HEK293 (cell line): Measurements from ENCODE around the gene SLC22A4.

Experiments used
- CTCF ChIA-PET: fragments of 350-600 bp; formaldehyde crosslinking; extraction: SDS; loops from one replicate; lab custom pipeline; 2021; ENCODE audit warnings: antibody characterized with exemption; lab: Yijun Ruan, JAX
- POLR2A ChIA-PET: fragments of 300-600 bp; formaldehyde crosslinking; extraction: SDS; loops from one replicate; lab custom pipeline; 2020; ENCODE audit warnings: antibody characterized with exemption, inconsistent platforms; lab: Yijun Ruan, JAX
- H3K27ac ChIP-seq: fragments of 200-500 bp; sonication (Bioruptor generic); 2 replicates; pipeline ENCODE4 v1.5.1; 2014; ENCODE audit warnings: low read depth, low read length, control low read depth, inconsistent platforms; ENCODE audit errors: extremely low read depth
- H3K36me3 ChIP-seq, 2 experiments: fragments of 200-500 bp in 1 of 2; sonication (Bioruptor generic) in 1 of 2; 1 replicate in 1 of 2; 2 replicates in 1 of 2; pipeline ENCODE4 v1.5.1; 2014 to 2017; ENCODE audit warnings: inconsistent platforms in 2 of 2, low read length in 2 of 2; ENCODE audit not compliant: control insufficient read depth in 2 of 2, insufficient read depth in 1 of 2
- H3K4me1 ChIP-seq: fragments of 200-500 bp; sonication (Bioruptor generic); 2 replicates; pipeline ENCODE4 v1.5.1; 2014; ENCODE audit warnings: mild to moderate bottlenecking, low read length, inconsistent platforms; ENCODE audit not compliant: control insufficient read depth, insufficient read depth
- H3K4me3 ChIP-seq: 2 replicates; pipeline ENCODE4 v1.5.1; 2011; ENCODE audit warnings: low read depth, mild to moderate bottlenecking, control low read depth, low read length, moderate library complexity
- H3K9me3 ChIP-seq: fragments of 200-500 bp; sonication (Bioruptor generic); 2 replicates; pipeline ENCODE4 v1.5.1; 2014; ENCODE audit warnings: low read depth, low read length, inconsistent platforms; ENCODE audit not compliant: control insufficient read depth, insufficient read depth
- HOXD13 ChIP-seq: sonication (generic); formaldehyde crosslinking; IDR thresholded peaks from 2 replicates; pipeline ENCODE4 v1.8.0; 2022; ENCODE audit warnings: missing genetic modification reagents, borderline replicate concordance
- INSM2 ChIP-seq: fragments of 450-650 bp; formaldehyde crosslinking; IDR thresholded peaks from 2 replicates; pipeline ENCODE4 v1.5.1; 2016; ENCODE audit warnings: missing biosample characterization, missing genetic modification characterization
- PRDM4 ChIP-seq: fragments of 450-650 bp; formaldehyde crosslinking; IDR thresholded peaks from 2 replicates; pipeline ENCODE4 v1.5.1; 2017; ENCODE audit warnings: missing biosample characterization, missing genetic modification characterization
- SALL2 ChIP-seq: fragments of 450-650 bp; formaldehyde crosslinking; IDR thresholded peaks from 2 replicates; pipeline ENCODE4 v1.5.0; 2017; ENCODE audit warnings: missing biosample characterization, mild to moderate bottlenecking, missing genetic modification characterization, borderline replicate concordance
- SCRT2 ChIP-seq: fragments of 450-650 bp; formaldehyde crosslinking; IDR thresholded peaks from 2 replicates; pipeline ENCODE4 v1.5.1; 2016; ENCODE audit warnings: missing biosample characterization, missing genetic modification characterization
- ZBTB49 ChIP-seq: fragments of 450-650 bp; formaldehyde crosslinking; IDR thresholded peaks from 2 replicates; pipeline ENCODE4 v1.5.1; 2016; ENCODE audit warnings: missing biosample characterization, missing genetic modification characterization, low read depth
- ZNF174 ChIP-seq: fragments of 450-650 bp; formaldehyde crosslinking; IDR thresholded peaks from 2 replicates; pipeline ENCODE4 v1.5.0; 2017; ENCODE audit warnings: missing biosample characterization, mild to moderate bottlenecking, missing genetic modification characterization
- ZNF2 ChIP-seq: fragments of 450-650 bp; formaldehyde crosslinking; IDR thresholded peaks from 2 replicates; pipeline ENCODE4 v1.5.1; 2016; ENCODE audit warnings: missing biosample characterization, missing genetic modification characterization
- ZNF23 ChIP-seq: fragments of 450-650 bp; formaldehyde crosslinking; IDR thresholded peaks from 2 replicates; pipeline ENCODE4 v1.5.1; 2016; ENCODE audit warnings: missing biosample characterization, missing genetic modification characterization, borderline replicate concordance
- ZNF521 ChIP-seq: fragments of 450-650 bp; formaldehyde crosslinking; IDR thresholded peaks from 2 replicates; pipeline ENCODE4 v1.5.1; 2017; ENCODE audit warnings: missing biosample characterization, mild to moderate bottlenecking, missing genetic modification characterization
- ZNF544 ChIP-seq: fragments of 450-650 bp; formaldehyde crosslinking; IDR thresholded peaks from 2 replicates; pipeline ENCODE4 v1.5.0; 2017; ENCODE audit warnings: missing biosample characterization, missing genetic modification characterization
- ZNF692 ChIP-seq: fragments of 450-650 bp; formaldehyde crosslinking; IDR thresholded peaks from 2 replicates; pipeline ENCODE4 v1.5.1; 2016; ENCODE audit warnings: missing biosample characterization, missing genetic modification characterization
- ZNF747 ChIP-seq: fragments of 450-650 bp; formaldehyde crosslinking; IDR thresholded peaks from 2 replicates; pipeline ENCODE4 v1.5.1; 2016; ENCODE audit warnings: missing biosample characterization, missing genetic modification characterization

The SLC22A4 gene

GRCh38 chr5:132387640-132388117 lies 93.5 kb downstream of the SLC22A4 start (continued):
- no peak for TF ChIP-seq ZNF2 (tag by site-specific recombination)

GRCh38 chr5:132388244-132389050 lies 94.3 kb downstream of the SLC22A4 start:
- H3K27ac ChIP-seq, result no peak overlapping the region
- peaks cover 0 to 87% of the 10 kb centered on the region in 2 experiments; a peak in 1 of 3 replicates for H3K36me3 ChIP-seq
- ChIA-PET CTCF (interaction anchor here (0.6 to 7.6 kb wide), 7 partner anchors 17 to 433 kb away, joined by 3 to 140 read pairs (median 3); no protein-coding TSS in a partner anchor), POLR2A (interaction anchor here (0.8 to 1.3 kb wide), 4 partner anchors 94 to 163 kb away, joined by 3 to 5 read pairs (median 4); partner anchors contain the start of gene SLC22A4)
- H3K4me3 ChIP-seq, result no peak overlapping the region
- no peaks in the 10 kb centered on the region for H3K9me3 ChIP-seq
- H3K4me1 ChIP-seq, result no peaks in the 10 kb centered on the region
- TF ChIP-seq INSM2 (no peak), HOXD13 (CRISPR knock-in tag) (no peak), ZNF174 (no peak), SCRT2 (tag by site-specific recombination) (no peak), ZNF23 (no peak), ZNF692 (no peak), ZNF544 (tag by site-specific recombination) (no peak), ZNF747 (no peak)

GRCh38 chr5:132389051-132389331 lies 94.8 kb downstream of the SLC22A4 start:
- Histone ChIP-seq H3K9me3 (no peaks in the 10 kb centered on the region), H3K27ac (no peak overlapping the region), H3K4me3 (no peak overlapping the region), H3K36me3 (peaks cover 0 to 89% of the 10 kb centered on the region in 2 experiments; a peak in 1 of 3 replicates), H3K4me1 (no peaks in the 10 kb centered on the region)
- TF ChIP-seq ZNF521 (tag by site-specific recombination) (no peak), SALL2 (tag by site-specific recombination) (no peak), PRDM4 (tag by site-specific recombination) (no peak), ZBTB49 (no peak)
- ChIA-PET POLR2A (interaction anchor here (0.9 to 1.4 kb wide), 3 partner anchors 96 to 163 kb away, joined by 3 to 8 read pairs (median 4); partner anchors contain the start of gene IRF1), CTCF (interaction anchor here (1.1 to 7.6 kb wide), 4 partner anchors 22 to 209 kb away, joined by 3 to 140 read pairs (median 16); no protein-coding TSS in a partner anchor)
